HEK293 (cell line): ENCODE results near the gene MRPL43.

Experiments used
- HOXC10 ChIP-seq: sonication (generic); formaldehyde crosslinking; IDR thresholded peaks from 2 replicates; pipeline ENCODE4 v1.8.1; 2023; ENCODE audit warnings: mild to moderate bottlenecking, missing genetic modification reagents
- KLF8 ChIP-seq: fragments of 450-650 bp; formaldehyde crosslinking; IDR thresholded peaks from 2 replicates; pipeline ENCODE4 v1.5.1; 2016; ENCODE audit warnings: missing biosample characterization, missing genetic modification characterization
- MEIS1 ChIP-seq: sonication (generic); formaldehyde crosslinking; IDR thresholded peaks from 2 replicates; pipeline ENCODE4 v1.8.1; 2022; ENCODE audit warnings: missing genetic modification reagents, mild to moderate bottlenecking, borderline replicate concordance
- PRDM1 ChIP-seq: fragments of 450-650 bp; formaldehyde crosslinking; IDR thresholded peaks from 2 replicates; pipeline ENCODE4; 2016; ENCODE audit warnings: missing biosample characterization, missing genetic modification characterization
- SP2 ChIP-seq: fragments of 450-650 bp; formaldehyde crosslinking; IDR thresholded peaks from 2 replicates; pipeline ENCODE4 v1.5.1; 2016; ENCODE audit warnings: missing biosample characterization, missing genetic modification characterization
- SP7 ChIP-seq: fragments of 450-650 bp; formaldehyde crosslinking; IDR thresholded peaks from 2 replicates; pipeline ENCODE4 v1.5.1; 2016; ENCODE audit warnings: missing biosample characterization, missing genetic modification characterization
- ZBTB17 ChIP-seq: fragments of 450-650 bp; formaldehyde crosslinking; IDR thresholded peaks from 2 replicates; pipeline ENCODE4 v1.5.1; 2016; ENCODE audit warnings: missing biosample characterization, missing genetic modification characterization
- ZBTB8A ChIP-seq: fragments of 450-650 bp; formaldehyde crosslinking; IDR thresholded peaks from 2 replicates; pipeline ENCODE4 v1.5.1; 2016; ENCODE audit warnings: missing biosample characterization, missing genetic modification characterization
- ZEB2 ChIP-seq: fragments of 450-650 bp; formaldehyde crosslinking; IDR thresholded peaks from 2 replicates; pipeline ENCODE4 v1.5.1; 2016; ENCODE audit warnings: missing biosample characterization, missing genetic modification characterization
- ZFHX2 ChIP-seq: fragments of 450-650 bp; formaldehyde crosslinking; conservative IDR thresholded peaks from 2 replicates; pipeline ENCODE4 v1.5.1; 2016; ENCODE audit warnings: missing biosample characterization, missing genetic modification characterization
- ZFP37 ChIP-seq: fragments of 450-650 bp; formaldehyde crosslinking; IDR thresholded peaks from 2 replicates; pipeline ENCODE4 v1.5.1; 2016; ENCODE audit warnings: missing biosample characterization, missing genetic modification characterization
- ZIC2 ChIP-seq: fragments of 450-650 bp; formaldehyde crosslinking; IDR thresholded peaks from 2 replicates; pipeline ENCODE4 v1.5.1; 2016; ENCODE audit warnings: missing biosample characterization, missing genetic modification characterization
- ZNF10 ChIP-seq: fragments of 450-650 bp; formaldehyde crosslinking; IDR thresholded peaks from 2 replicates; pipeline ENCODE4 v1.5.1; 2017; ENCODE audit warnings: missing biosample characterization, missing genetic modification characterization
- ZNF19 ChIP-seq: fragments of 450-650 bp; formaldehyde crosslinking; IDR thresholded peaks from 2 replicates; pipeline ENCODE4; 2016; ENCODE audit warnings: missing biosample characterization, missing genetic modification characterization, low read depth
- ZNF2 ChIP-seq: fragments of 450-650 bp; formaldehyde crosslinking; IDR thresholded peaks from 2 replicates; pipeline ENCODE4 v1.5.1; 2016; ENCODE audit warnings: missing biosample characterization, missing genetic modification characterization
- ZNF211 ChIP-seq: fragments of 450-650 bp; formaldehyde crosslinking; IDR thresholded peaks from 2 replicates; pipeline ENCODE4 v1.5.1; 2016; ENCODE audit warnings: low read depth, missing biosample characterization, missing genetic modification characterization
- ZNF610 ChIP-seq: fragments of 450-650 bp; formaldehyde crosslinking; IDR thresholded peaks from 2 replicates; pipeline ENCODE4 v1.5.1; 2016; ENCODE audit warnings: missing biosample characterization, missing genetic modification characterization, borderline replicate concordance
- ZNF623 ChIP-seq: fragments of 450-650 bp; formaldehyde crosslinking; IDR thresholded peaks from 2 replicates; pipeline ENCODE4 v1.5.1; 2016; ENCODE audit warnings: missing biosample characterization, missing genetic modification characterization
- ZNF660 ChIP-seq: fragments of 450-650 bp; IDR thresholded peaks from 2 replicates; pipeline ENCODE4 v1.5.1; 2018; ENCODE audit warnings: missing biosample characterization, mild to moderate bottlenecking, missing genetic modification characterization
- ZNF76 ChIP-seq: fragments of 450-650 bp; formaldehyde crosslinking; IDR thresholded peaks from 2 replicates; pipeline ENCODE4; 2016; ENCODE audit warnings: low read depth, missing biosample characterization, missing genetic modification characterization, borderline replicate concordance
- ZNF785 ChIP-seq: fragments of 450-650 bp; formaldehyde crosslinking; IDR thresholded peaks from 2 replicates; pipeline ENCODE4 v1.5.1; 2016; ENCODE audit warnings: missing biosample characterization, missing genetic modification characterization
- ZNF843 ChIP-seq: fragments of 450-650 bp; formaldehyde crosslinking; IDR thresholded peaks from 2 replicates; pipeline ENCODE4 v1.5.1; 2016; ENCODE audit warnings: missing biosample characterization, missing genetic modification characterization
- TF ChIP-seq, protein P1 (sequence below): fragments of 450-650 bp; formaldehyde crosslinking; IDR thresholded peaks from 2 replicates; pipeline ENCODE4 v1.5.1; 2016; ENCODE audit warnings: missing biosample characterization, missing genetic modification characterization
- TF ChIP-seq, protein P2 (sequence below): fragments of 450-650 bp; formaldehyde crosslinking; conservative IDR thresholded peaks from 2 replicates; pipeline ENCODE4 v1.5.1; 2016; ENCODE audit warnings: low read depth, missing biosample characterization, missing genetic modification characterization
- TF ChIP-seq, protein P3 (sequence below): fragments of 450-650 bp; formaldehyde crosslinking; IDR thresholded peaks from 2 replicates; pipeline ENCODE4 v1.5.1; 2016; ENCODE audit warnings: missing biosample characterization, missing genetic modification characterization
- TF ChIP-seq, protein P4 (sequence below): fragments of 450-650 bp; formaldehyde crosslinking; IDR thresholded peaks from 2 replicates; pipeline ENCODE4 v1.5.1; 2016; ENCODE audit warnings: missing biosample characterization, missing genetic modification characterization
- TF ChIP-seq, protein P5 (sequence below): fragments of 450-650 bp; formaldehyde crosslinking; IDR thresholded peaks from 2 replicates; pipeline ENCODE4 v1.5.1; 2016; ENCODE audit warnings: missing biosample characterization, missing genetic modification characterization

Gene MRPL43

DNA sequence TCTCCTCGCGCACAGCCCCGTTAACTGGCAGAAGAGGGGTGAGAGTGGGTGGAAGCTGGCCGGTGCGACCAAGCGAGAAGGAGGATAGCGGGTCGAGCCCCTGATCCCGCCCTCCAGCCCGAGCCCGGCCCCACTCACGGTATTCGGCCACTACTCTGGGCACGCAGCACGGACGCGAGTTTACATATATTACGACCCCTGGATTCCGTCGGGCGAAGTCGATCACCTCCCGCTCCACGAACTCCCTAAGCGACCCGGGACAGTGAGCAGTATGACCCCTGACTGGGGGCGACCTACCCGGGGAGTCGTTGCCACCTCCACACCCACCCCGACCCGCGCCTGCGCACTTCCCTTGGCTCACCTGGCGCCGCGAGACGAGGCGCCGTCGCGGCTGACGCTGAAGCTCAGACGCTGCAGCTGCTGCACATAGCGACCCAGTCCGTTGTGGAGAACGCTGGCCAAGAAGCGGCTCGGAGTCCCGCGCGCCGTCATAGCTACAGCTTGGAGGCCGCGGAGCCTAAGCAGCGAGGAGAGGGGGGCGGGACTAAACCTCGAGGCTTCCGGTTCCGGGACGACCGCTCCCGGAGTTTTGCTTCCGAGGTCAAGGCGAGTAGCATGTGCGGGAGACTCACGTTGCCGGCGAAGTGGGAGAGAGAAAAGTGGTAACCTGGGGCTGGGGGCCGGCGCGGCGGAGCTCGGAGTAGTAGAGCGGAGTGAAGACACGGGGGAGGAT lies at the start of gene MRPL43, which contains the start of gene TWNK (continued):
- TF ChIP-seq, protein P1, sequence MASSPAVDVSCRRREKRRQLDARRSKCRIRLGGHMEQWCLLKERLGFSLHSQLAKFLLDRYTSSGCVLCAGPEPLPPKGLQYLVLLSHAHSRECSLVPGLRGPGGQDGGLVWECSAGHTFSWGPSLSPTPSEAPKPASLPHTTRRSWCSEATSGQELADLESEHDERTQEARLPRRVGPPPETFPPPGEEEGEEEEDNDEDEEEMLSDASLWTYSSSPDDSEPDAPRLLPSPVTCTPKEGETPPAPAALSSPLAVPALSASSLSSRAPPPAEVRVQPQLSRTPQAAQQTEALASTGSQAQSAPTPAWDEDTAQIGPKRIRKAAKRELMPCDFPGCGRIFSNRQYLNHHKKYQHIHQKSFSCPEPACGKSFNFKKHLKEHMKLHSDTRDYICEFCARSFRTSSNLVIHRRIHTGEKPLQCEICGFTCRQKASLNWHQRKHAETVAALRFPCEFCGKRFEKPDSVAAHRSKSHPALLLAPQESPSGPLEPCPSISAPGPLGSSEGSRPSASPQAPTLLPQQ, result peak; percentile 35; the same call in 1 of the 2 replicates
- TF ChIP-seq ZNF623 (no peak), SP7 (peak; percentile 52), ZNF610 (tag by site-specific recombination) (peak; percentile 69), ZNF660 (tag by site-specific recombination) (0 out of 2 replicates have a peak, but pooled peaks have one; percentile 59), ZNF76 (tag by site-specific recombination) (peak; percentile 68; the same call in 1 of the 2 replicates), ZEB2 (tag by site-specific recombination) (peak; percentile 73), HOXC10 (CRISPR knock-in tag) (0 out of 2 replicates have a peak, but pooled peaks have one; percentile 29), ZNF785 (tag by site-specific recombination) (no peak), ZNF2 (tag by site-specific recombination) (peak; percentile 56; the same call in 1 of the 2 replicates), ZNF19 (no peak), SP2 (peak; percentile 94), PRDM1 (tag by site-specific recombination) (no peak), ZNF211 (tag by site-specific recombination) (no peak), ZBTB8A (tag by site-specific recombination) (no peak; the same call in 1 of the 2 replicates), ZBTB17 (0 out of 2 replicates have a peak, but pooled peaks have one; percentile 61), ZFP37 (tag by site-specific recombination) (0 out of 2 replicates have a peak, but pooled peaks have one; percentile 14), ZNF843 (tag by site-specific recombination) (0 out of 2 replicates have a peak, but pooled peaks have one; percentile 29), ZNF10 (tag by site-specific recombination) (0 out of 2 replicates have a peak, but pooled peaks have one; percentile 7), ZIC2 (tag by site-specific recombination) (peak; percentile 41), KLF8 (peak; percentile 76; the same call in 1 of the 2 replicates), MEIS1 (no peak), ZFHX2 (peak; percentile 59)
- TF ChIP-seq, protein P2, sequence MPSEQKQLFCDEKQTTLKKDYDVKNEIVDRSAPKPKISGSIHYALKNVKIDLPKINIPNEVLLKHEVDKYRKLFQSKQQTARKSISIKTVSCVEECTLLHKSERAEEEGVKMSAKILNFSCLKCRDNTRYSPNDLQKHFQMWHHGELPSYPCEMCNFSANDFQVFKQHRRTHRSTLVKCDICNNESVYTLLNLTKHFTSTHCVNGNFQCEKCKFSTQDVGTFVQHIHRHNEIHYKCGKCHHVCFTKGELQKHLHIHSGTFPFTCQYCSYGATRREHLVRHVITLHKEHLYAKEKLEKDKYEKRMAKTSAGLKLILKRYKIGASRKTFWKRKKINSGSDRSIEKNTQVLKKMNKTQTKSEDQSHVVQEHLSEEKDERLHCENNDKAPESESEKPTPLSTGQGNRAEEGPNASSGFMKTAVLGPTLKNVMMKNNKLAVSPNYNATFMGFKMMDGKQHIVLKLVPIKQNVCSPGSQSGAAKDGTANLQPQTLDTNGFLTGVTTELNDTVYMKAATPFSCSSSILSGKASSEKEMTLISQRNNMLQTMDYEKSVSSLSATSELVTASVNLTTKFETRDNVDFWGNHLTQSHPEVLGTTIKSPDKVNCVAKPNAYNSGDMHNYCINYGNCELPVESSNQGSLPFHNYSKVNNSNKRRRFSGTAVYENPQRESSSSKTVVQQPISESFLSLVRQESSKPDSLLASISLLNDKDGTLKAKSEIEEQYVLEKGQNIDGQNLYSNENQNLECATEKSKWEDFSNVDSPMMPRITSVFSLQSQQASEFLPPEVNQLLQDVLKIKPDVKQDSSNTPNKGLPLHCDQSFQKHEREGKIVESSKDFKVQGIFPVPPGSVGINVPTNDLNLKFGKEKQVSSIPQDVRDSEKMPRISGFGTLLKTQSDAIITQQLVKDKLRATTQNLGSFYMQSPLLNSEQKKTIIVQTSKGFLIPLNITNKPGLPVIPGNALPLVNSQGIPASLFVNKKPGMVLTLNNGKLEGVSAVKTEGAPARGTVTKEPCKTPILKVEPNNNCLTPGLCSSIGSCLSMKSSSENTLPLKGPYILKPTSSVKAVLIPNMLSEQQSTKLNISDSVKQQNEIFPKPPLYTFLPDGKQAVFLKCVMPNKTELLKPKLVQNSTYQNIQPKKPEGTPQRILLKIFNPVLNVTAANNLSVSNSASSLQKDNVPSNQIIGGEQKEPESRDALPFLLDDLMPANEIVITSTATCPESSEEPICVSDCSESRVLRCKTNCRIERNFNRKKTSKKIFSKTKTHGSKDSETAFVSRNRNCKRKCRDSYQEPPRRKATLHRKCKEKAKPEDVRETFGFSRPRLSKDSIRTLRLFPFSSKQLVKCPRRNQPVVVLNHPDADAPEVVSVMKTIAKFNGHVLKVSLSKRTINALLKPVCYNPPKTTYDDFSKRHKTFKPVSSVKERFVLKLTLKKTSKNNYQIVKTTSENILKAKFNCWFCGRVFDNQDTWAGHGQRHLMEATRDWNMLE (tag by site-specific recombination), result peak; percentile 99
- TF ChIP-seq, protein P3, sequence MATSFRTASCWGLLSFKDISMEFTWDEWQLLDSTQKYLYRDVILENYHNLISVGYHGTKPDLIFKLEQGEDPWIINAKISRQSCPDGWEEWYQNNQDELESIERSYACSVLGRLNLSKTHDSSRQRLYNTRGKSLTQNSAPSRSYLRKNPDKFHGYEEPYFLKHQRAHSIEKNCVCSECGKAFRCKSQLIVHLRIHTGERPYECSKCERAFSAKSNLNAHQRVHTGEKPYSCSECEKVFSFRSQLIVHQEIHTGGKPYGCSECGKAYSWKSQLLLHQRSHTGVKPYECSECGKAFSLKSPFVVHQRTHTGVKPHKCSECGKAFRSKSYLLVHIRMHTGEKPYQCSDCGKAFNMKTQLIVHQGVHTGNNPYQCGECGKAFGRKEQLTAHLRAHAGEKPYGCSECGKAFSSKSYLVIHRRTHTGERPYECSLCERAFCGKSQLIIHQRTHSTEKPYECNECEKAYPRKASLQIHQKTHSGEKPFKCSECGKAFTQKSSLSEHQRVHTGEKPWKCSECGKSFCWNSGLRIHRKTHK (tag by site-specific recombination), result no peak
- TF ChIP-seq, protein P4, sequence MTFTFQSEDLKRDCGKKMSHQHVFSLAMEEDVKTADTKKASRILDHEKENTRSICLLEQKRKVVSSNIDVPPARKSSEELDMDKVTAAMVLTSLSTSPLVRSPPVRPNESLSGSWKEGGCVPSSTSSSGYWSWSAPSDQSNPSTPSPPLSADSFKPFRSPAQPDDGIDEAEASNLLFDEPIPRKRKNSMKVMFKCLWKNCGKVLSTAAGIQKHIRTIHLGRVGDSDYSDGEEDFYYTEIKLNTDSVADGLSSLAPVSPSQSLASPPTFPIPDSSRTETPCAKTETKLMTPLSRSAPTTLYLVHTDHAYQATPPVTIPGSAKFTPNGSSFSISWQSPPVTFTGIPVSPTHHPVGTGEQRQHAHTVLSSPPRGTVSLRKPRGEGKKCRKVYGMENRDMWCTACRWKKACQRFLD, result peak; percentile 84; the same call in 1 of the 2 replicates
- TF ChIP-seq, protein P5, sequence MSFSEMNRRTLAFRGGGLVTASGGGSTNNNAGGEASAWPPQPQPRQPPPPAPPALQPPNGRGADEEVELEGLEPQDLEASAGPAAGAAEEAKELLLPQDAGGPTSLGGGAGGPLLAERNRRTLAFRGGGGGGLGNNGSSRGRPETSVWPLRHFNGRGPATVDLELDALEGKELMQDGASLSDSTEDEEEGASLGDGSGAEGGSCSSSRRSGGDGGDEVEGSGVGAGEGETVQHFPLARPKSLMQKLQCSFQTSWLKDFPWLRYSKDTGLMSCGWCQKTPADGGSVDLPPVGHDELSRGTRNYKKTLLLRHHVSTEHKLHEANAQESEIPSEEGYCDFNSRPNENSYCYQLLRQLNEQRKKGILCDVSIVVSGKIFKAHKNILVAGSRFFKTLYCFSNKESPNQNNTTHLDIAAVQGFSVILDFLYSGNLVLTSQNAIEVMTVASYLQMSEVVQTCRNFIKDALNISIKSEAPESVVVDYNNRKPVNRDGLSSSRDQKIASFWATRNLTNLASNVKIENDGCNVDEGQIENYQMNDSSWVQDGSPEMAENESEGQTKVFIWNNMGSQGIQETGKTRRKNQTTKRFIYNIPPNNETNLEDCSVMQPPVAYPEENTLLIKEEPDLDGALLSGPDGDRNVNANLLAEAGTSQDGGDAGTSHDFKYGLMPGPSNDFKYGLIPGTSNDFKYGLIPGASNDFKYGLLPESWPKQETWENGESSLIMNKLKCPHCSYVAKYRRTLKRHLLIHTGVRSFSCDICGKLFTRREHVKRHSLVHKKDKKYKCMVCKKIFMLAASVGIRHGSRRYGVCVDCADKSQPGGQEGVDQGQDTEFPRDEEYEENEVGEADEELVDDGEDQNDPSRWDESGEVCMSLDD (tag by site-specific recombination), result peak; percentile 57
